Measurements from ENCODE around the gene PAM.
"Not testable (repeated sequence)": the region's sequence is repeated elsewhere in the genome, so short reads cannot be mapped to it uniquely, and the experiment has no call there.

PAM gene

GRCh38 chr5:102750151-102750834 lies 4.8 kb upstream of the PAM start:
- TF ChIP-seq CTCF (IDR thresholded peaks at IDR 0.05; ENCODE audit: low read length, missing control alignments): no peak
- DNase-seq (ENCODE audit: low read depth): no peak
- H3K4me3 ChIP-seq (replicated peaks; ENCODE audit: low read depth, low read length): no peak overlapping the region

GRCh38 chr5:102751903-102752376 lies 3.2 kb upstream of the PAM start:
- not testable (repeated sequence) for H3K4me3 ChIP-seq (replicated peaks; ENCODE audit: low read depth, low read length); DNase-seq (ENCODE audit: low read depth)

GRCh38 chr5:102753889-102754766 lies 977 bp upstream of the PAM start:
- DNase-seq (ENCODE audit: low read depth): no peak
- TF ChIP-seq CTCF (IDR thresholded peaks at IDR 0.05; ENCODE audit: low read length, missing control alignments): no peak
- peak overlapping the region; percentile 98 for H3K4me3 ChIP-seq (replicated peaks; ENCODE audit: low read depth, low read length)

GRCh38 chr5:102755686-102756371 lies 724 bp downstream of the PAM start:
- peak; percentile 82 for DNase-seq (ENCODE audit: low read depth)
- H3K4me3 ChIP-seq (replicated peaks; ENCODE audit: low read depth, low read length): peak overlapping the region; percentile 98
- no peak for TF ChIP-seq CTCF (IDR thresholded peaks at IDR 0.05; ENCODE audit: low read length, missing control alignments)

GRCh38 chr5:102758576-102758975 lies 3.5 kb downstream of the PAM start:
- DNase-seq (ENCODE audit: low read depth): peak; percentile 32
- no peak for TF ChIP-seq CTCF (IDR thresholded peaks at IDR 0.05; ENCODE audit: low read length, missing control alignments)
- H3K4me3 ChIP-seq (replicated peaks; ENCODE audit: low read depth, low read length): no peak overlapping the region

- no peak overlapping the region for H3K4me3 ChIP-seq (replicated peaks; ENCODE audit: low read depth, low read length)
- DNase-seq (ENCODE audit: low read depth): no peak
- TF ChIP-seq CTCF (IDR thresholded peaks at IDR 0.05; ENCODE audit: low read length, missing control alignments): no peak
Measured at GRCh38 chr5:102759289-102759688, 4.2 kb downstream of the PAM start.

- DNase-seq (ENCODE audit: low read depth): no peak
- no peak for TF ChIP-seq CTCF (IDR thresholded peaks at IDR 0.05; ENCODE audit: low read length, missing control alignments)
- no peak overlapping the region for H3K4me3 ChIP-seq (replicated peaks; ENCODE audit: low read depth, low read length)
Measured at GRCh38 chr5:102759700-102760099, 4.6 kb downstream of the PAM start.

Data from fibroblast of pulmonary artery (primary cell).